NOMO-1 treated with DMSO at 0.1 percent for 48 hours (cell line): ENCODE data around the gene SNX33.

Source experiments
- DNase-seq: peaks from one replicate; lab custom pipeline; 2025; ENCODE audit not compliant: unreplicated experiment; lab: John Stamatoyannopoulos, UW

SNX33 gene

DNA sequence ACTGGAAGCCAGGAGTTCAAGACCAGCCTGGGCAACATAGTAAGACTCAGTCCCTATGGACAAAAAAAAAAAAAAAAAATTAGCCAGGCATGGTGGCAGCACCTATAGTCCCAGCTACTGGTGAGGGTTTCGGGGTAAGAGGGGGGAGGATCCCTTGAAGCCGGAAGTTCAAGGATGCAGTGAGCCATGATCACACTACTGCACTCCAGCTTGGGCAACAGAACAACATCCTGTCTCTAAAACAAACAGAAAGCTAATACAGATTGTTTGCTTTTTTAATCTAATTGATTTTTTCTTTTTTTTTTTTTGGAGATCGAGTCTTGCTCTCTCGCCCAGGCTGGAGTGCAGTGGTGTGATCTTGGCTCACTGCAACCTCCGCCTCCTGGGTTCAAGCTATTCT, 6.1 kb upstream of the SNX33 start:
- no peak for DNase-seq

GRCh38 chr15:75644376-75644775, 3.3 kb upstream of the SNX33 start:
- DNase-seq, result no peak

DNA sequence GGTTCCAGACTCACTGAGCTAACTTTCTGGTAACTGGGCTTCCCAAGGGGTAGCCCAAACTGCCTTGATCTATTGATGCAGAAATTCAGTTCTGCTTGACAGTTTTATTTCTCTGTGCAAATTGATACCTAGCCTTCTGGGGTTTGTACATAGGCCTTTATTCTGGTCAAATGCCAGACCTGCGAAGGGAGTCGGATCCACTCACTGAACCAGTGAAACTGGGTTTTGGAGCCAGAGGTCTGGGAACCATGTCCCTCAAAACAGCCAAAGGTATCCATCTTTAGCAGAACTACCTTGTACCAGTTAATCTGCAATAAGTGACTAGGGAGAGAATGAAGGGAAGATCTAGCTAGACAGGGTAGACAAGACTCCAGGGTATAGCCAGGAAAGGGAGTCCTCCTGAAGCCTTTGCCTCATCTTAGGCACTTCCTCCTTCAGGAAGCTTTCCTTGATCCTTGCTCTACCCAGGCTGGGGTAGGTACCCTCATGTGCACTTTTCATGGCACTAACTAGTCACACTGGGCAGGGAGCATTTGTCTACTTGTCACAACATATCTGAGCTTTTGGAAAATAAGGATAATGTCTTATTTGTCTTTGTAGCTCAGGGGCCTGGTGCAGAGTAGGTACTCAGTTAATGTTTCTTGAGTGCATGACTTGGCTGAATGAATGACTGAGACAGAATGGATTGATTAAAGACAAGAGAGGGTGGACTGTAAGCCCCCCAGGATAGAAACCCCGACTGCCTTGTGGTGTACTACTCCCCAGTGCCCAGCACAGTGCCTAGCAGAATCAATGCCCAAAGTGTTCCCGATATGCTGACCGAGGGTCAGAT, 1.4 kb upstream of the SNX33 start:
- DNase-seq, result no peak

DNA sequence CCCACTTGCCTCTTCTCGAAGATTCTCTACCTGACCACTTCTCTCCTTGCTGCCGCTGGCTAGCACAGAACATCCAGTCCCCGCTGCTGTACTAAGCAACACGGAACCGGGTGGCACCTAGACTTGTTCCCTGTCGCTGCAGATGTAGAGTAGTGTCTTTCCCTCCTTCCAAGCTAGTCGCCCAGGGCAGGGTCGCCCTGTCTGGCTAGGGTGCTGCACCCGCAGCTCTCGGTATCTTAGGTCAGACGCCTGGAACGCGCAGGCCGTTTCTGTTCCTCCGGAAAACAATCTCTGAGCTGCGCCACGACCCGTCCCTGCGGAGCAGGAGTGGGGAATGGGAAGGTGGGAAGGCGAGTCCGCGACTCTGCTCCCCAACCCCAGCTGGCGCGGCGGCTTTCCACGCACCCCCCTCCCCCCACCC, 758 bp upstream of the SNX33 start:
- DNase-seq, result no peak

DNA sequence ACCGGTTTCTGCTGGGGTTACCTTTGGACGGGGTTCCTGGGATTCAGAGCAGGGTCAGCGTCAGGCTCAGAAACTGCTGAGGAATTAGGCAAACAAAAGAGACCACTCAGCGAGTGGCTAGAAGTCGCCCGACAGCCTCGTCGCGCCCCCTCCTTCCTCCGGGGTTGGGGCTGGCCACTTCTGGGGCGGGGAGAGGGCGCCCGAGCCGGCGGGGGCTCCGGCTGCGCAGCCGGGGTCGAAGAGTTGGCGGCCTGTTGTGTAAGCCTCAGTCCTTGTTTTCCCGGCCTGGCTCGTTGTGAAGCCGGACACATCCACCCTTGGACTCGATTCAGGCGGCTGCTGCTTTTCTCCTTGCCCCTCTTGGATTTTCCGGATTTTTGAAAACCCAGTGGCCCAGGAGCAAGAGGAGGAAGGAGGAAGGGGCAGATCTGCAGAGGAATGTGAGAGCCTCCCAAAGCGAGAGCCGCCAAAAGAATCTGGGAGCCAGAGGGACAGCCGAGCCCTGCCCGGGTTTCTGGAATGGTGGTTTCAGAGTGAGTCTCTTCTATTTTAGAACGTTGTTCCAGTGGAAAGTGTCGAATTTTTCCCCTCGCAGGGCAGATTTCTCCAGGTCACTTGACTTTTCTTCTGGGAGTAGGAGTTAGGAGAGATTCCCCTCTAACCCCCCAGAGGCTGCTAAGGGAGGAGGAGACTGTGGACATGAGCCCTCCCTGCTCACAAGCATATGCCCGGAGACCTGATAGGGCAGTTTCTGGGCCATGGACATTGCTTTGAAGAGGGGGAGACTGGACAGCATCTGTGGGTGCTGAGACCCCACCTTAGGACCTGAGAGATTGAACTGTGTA, 666 bp downstream of the SNX33 start:
- DNase-seq, result no peak

DNA sequence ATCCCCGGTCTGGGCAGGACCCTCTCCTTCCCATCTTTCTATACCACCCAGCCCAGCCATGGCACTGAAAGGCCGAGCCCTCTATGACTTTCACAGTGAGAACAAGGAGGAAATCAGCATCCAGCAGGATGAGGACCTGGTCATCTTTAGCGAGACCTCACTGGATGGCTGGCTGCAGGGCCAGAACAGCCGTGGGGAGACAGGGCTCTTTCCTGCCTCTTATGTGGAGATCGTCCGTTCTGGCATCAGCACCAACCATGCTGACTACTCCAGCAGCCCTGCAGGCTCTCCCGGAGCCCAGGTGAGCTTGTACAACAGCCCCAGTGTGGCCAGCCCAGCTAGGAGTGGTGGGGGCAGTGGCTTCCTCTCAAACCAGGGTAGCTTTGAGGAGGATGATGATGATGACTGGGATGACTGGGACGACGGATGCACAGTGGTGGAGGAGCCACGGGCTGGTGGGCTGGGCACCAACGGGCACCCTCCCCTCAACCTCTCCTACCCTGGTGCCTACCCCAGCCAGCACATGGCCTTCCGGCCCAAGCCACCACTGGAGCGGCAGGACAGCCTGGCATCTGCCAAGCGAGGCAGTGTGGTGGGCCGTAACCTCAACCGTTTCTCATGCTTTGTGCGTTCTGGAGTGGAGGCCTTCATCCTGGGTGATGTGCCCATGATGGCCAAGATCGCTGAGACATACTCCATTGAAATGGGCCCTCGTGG, 1.5 kb downstream of the SNX33 start:
- no peak for DNase-seq

DNA sequence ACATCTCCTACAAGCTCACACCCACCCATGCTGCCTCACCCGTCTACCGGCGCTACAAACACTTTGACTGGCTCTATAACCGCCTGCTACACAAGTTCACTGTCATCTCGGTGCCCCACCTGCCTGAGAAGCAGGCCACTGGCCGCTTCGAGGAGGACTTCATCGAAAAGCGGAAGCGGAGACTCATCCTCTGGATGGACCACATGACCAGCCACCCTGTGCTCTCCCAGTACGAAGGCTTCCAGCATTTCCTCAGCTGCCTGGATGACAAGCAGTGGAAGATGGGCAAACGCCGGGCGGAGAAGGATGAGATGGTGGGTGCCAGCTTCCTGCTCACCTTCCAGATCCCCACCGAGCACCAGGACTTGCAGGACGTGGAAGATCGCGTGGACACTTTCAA, 2.1 kb downstream of the SNX33 start:
- DNase-seq, result no peak

DNA sequence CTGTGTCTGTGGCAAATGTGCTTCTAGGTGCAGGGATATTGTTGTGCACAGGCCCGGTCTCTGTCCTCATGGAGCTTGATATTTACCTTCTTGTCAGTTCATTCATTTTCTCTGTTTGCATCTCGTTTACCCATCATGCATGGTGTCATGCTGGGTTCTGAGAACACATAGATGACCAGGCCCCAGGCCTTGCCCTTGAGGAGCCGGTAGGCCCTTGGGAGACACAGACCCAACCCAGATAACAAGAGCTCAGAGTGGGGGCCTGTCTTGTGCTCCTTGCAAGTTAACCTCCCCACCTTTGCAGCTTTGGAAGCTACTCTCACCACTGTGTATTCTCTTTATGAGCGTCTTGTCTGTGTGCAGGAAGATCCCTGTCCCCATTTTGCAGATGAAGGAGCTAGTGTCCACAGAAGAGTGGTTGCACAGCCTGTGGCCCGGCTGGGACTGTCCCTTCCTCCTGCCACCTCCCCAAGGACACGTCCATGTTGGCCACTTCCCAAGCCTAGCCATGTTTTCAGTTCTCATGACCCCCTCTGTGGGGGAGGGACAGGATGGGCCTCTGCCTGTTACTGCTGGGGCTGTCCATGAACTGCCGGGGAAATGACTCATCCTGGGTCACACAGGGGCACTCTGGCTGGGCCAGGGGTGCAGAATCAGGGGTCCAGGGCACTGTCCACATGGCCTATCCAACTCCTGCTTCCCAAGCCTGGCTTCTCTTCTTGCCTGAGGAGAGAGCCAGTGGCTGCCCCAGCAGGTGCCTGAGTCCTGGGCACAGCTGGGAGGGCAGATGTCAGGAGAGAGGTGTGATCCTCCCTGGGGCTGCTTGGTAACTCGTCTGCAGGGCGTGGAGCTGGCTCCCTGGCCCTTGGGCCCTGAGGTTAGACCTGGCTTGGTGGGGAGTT, 3.4 kb downstream of the SNX33 start:
- DNase-seq, result no peak

GRCh38 chr15:75651810-75652543, 4.3 kb downstream of the SNX33 start:
- DNase-seq, result no peak

DNA sequence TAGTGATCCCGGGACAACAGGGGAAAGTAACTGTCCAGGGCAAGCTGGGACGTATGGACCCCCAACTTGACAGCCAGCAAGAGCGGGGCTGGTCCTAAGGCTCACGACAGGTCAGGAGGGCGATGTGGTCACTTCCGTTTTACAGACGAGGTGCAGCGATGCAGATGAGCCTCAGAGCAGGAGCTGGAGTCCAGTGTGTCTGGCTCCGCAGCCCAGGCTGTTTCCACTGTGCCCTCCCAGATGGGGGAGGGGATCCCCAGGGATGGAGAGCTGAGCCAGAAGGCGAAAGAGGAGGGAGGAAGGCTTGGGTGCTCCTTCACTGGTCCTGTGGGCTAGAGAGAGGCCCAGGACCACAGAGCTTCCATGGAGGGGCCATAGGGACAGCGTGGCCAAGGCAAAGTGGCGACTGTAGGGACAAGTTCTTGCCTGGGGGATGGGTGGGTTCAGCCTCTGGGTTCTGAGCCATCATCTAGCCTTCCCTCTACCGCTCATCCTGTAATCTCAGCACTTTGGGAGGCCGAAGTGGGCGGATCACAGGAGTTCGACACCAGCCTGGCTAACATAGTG, 5.7 kb downstream of the SNX33 start:
- DNase-seq, result no peak

GRCh38 chr15:75654201-75654907, 6.6 kb downstream of the SNX33 start:
- no peak for DNase-seq

DNA sequence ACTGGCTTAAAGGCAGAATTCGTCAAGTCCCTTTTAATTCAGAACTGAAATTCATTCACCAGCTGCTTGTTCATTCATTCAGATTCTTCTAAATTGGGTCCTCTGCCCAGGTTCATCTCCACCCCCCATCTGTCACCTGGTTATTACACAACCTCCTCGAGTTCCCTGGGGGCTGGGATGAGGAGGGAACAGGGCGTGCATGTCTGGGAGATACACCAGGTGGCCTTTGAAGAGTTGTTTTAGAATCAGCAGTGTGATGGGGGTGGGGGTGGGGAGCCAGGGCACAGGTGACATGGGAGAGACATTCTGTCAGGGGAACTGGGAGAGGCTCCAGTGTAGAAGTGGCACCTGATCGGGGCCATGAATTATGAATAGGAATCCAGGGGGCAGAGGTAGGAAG, 8.2 kb downstream of the SNX33 start:
- DNase-seq, result no peak

DNA sequence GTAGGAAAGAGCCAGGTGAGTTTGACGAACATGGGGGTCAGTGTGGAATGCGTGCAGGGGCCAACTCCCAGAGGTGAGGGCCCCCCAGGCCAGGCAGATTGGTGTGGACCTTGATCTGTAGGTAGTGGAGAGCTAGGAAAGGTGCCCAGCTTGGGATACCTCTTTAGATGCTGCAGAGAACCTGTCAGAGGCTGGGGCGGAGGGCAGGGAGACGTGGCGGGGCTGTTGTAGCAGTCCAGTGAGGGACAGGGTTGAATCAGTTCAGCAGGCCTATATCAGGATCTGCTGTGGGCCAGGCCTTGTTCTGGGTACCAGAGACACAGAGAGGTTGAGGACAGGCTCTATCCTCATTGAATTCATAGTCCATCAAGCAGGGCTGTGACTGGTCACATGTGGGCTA, 8.6 kb downstream of the SNX33 start:
- no peak for DNase-seq

GRCh38 chr15:75656813-75657212, 9.1 kb downstream of the SNX33 start:
- no peak for DNase-seq

DNA sequence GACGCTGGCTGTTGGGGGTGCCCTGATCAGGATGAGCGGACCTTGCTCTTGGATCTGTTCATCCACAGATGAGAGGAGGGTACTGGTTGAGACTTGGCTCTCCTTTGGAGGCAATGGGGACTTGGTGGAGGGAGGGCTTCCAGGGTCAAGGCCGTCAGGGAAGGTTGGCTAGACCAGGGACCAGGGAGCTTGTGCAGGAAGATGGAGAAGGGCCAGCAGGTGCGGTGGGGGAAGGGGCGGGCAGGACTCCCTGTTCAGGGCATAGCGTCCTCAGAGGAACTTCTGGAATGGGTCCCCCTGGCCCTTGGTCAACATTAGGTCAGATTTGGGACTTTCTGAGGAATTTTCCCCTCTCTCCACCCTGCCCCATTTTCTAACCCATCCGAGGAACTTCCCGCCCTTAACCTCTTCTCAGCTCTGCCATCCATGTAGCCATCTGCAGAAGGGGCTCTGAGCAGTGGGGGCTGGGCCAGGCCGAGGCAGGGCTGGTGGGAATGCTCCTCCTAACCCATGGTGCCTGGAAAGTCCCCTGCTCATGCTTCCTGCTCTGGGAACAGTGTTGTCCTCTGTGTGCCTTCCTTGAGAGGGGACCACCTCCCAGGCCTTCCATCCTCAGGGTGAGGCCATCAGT, 11.5 kb downstream of the SNX33 start:
- no peak for DNase-seq

DNA sequence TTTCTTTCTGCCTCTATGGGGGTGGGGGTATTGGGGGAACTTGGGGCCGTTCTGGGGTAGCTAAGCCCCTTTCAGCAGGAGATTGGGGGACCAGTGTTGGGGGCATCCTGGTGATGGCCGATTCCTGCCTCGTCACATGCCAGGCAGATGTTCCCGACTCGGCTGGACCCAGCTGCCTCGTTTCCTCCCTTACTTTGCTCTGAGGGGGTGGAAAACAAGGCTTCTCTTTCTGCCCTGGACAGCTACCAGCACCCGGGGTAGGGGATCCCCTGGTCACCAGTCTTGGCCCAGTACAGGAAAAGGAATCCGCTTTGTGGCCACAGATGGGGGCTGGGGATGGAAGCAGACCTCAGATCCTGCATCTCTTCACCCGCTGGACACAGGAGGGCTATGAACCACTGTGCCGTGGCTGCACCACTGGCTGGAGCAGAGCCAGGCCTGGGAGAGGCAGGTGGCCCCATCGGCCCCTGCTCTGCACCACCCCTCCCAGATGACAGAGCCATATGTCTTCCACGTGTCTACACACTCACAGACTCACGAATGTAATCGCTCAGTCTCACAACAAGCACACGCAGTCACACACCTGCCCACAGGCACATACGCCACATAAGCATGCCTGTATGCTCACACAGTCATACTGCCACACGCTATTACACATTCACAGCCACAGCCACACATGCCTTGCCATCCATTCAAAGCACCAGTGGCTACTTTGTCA, 12.4 kb downstream of the SNX33 start:
- no peak for DNase-seq

DNA sequence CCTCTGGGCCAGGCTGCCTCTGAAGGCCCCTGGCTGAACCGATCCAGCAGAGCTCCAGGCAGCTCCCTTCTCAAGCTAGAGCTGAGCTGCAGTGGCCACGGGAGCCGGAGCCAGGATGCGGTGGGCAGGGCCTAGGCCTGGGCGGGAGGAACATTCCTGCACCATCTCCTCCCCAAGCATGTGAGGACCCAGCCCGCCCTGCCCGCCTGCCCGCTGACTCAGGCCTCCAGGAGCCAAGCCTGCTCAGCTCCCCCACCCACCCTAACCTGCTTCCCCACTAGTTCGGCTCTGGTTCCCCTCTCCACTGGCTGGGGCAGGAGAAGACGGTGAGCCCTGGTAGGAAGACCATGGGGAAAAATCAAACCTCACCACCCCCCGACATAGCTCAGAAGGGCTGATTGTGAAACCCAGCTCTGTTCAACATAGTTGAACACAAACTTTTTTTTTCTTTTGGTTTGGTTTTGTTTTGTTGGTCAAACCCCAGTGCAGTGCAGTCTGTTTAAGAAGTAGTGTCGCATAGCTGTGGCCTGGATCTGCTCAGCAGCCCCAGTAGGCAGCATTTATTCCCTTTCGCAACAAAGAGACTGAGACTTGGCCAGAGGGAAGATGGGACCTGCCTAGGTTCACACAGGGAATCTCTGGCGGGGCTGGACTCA, 13.5 kb downstream of the SNX33 start:
- DNase-seq, result no peak
